ENCODE data around the gene FPGS.
"Not testable (repeated sequence)": the region's sequence is repeated elsewhere in the genome, so short reads cannot be mapped to it uniquely, and the experiment has no call there.

The FPGS gene

GRCh38 chr9:127802576-127803443, at the start of gene FPGS:
Gene FPGS (plus strand): TSS chr9:127802882. CDS start chr9:127802925, 43 bp downstream.
- peak; percentile 78 for DNase-seq (ENCODE audit: low read depth)

GRCh38 chr9:127753148-127753547, 49.5 kb upstream of the FPGS start:
- DNase-seq (ENCODE audit: low read depth): no peak

GRCh38 chr9:127753622-127754021, 49.1 kb upstream of the FPGS start:
- no peak for DNase-seq (ENCODE audit: low read depth)

GRCh38 chr9:127754099-127755060, 48.3 kb upstream of the FPGS start:
- DNase-seq (ENCODE audit: low read depth): no peak

- no peak for DNase-seq (ENCODE audit: low read depth)
Measured at GRCh38 chr9:127755061-127756060, 47.3 kb upstream of the FPGS start.

- DNase-seq (ENCODE audit: low read depth): no peak
Measured at GRCh38 chr9:127756233-127756632, 46.4 kb upstream of the FPGS start.

- DNase-seq (ENCODE audit: low read depth): not testable (repeated sequence)
Measured at GRCh38 chr9:127756776-127757175, 45.9 kb upstream of the FPGS start.

- DNase-seq (ENCODE audit: low read depth): no peak
Measured at GRCh38 chr9:127758843-127759242, 43.8 kb upstream of the FPGS start.

- DNase-seq (ENCODE audit: low read depth): no peak
Measured at GRCh38 chr9:127761061-127761460, 41.6 kb upstream of the FPGS start.

GRCh38 chr9:127761491-127761956, 41.2 kb upstream of the FPGS start:
- DNase-seq (ENCODE audit: low read depth): no peak

- DNase-seq (ENCODE audit: low read depth): no peak
Measured at GRCh38 chr9:127762111-127762676, 40.5 kb upstream of the FPGS start.

GRCh38 chr9:127763918-127764384, 38.7 kb upstream of the FPGS start:
- DNase-seq (ENCODE audit: low read depth): no peak

GRCh38 chr9:127765418-127765817, 37.3 kb upstream of the FPGS start:
- no peak for DNase-seq (ENCODE audit: low read depth)

- no peak for DNase-seq (ENCODE audit: low read depth)
Measured at GRCh38 chr9:127767410-127767809, 35.3 kb upstream of the FPGS start.

GRCh38 chr9:127767909-127768331, 34.8 kb upstream of the FPGS start:
- DNase-seq (ENCODE audit: low read depth): no peak

- DNase-seq (ENCODE audit: low read depth): no peak
Measured at GRCh38 chr9:127768698-127769097, 34.0 kb upstream of the FPGS start.

GRCh38 chr9:127769101-127769500, 33.6 kb upstream of the FPGS start:
- DNase-seq (ENCODE audit: low read depth): no peak

- no peak for DNase-seq (ENCODE audit: low read depth)
Measured at GRCh38 chr9:127769929-127770582, 32.6 kb upstream of the FPGS start.

- DNase-seq (ENCODE audit: low read depth): no peak
Measured at GRCh38 chr9:127770583-127770904, 32.1 kb upstream of the FPGS start.

GRCh38 chr9:127770905-127771569, 31.6 kb upstream of the FPGS start:
- DNase-seq (ENCODE audit: low read depth): peak; percentile 96

Data from amniotic epithelial cell (primary cell).